ENCODE measurements around the gene CCM2L.

GRCh38 chr20:31972471-31973021 is 37.7 kb upstream of the CCM2L start:
- TF ChIP-seq CTCF (IDR thresholded peaks at IDR 0.05) (no peak), ZFX (IDR thresholded peaks at IDR 0.05; ENCODE audit: borderline replicate concordance) (no peak)
